ENCODE results near the gene STAB1.

The STAB1 gene

DNA sequence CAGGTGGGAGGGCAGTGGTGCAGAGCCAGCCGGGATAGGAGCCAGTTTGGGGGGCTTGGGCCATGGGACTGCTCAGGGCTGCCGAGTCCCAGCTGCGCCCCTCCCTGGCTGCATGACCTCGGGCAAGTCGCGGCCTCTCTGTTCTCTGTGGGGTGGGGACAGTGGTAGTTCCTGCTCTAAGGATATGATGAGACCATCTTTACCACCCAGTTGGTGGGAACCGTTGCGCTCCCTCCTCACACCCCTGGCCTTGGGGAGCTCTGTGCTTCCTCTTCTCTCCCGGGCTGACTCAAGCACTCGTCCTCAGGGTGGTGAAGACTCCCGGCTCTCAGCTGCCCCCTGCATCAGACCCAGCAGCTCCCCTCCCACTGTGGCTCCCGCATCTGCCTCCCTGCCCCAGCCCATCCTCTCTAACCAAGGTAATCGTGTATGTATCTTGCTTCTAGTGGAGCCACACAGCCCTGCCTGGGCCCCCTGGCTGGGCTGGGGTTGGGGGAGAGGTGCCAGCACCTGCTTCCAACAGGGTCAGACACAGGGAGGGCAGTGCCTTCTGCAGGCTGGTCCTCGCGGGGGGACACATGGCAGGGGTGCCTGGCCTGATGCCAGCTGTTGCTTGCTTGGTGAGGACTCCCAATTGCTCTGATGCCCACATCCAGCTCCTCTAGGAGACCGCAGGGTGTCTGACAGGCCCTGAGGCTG lies 15.1 kb upstream of the STAB1 start:
- H3K36me3 ChIP-seq (ENCODE audit: control insufficient read depth, insufficient read depth, low read length), result peaks cover 99% of the 10 kb centered on the region
- 95 to 97% methylated on average over 11 to 13 of the region's 16 CpGs for WGBS, 2 experiments (ENCODE audit: insufficient coverage in 2 of 2)
- no peak overlapping the region for H3K4me3 ChIP-seq (ENCODE audit: extremely low read depth, insufficient read depth, low read length, poor library complexity, severe bottlenecking)
- no peaks in the 10 kb centered on the region for H3K9me3 ChIP-seq (ENCODE audit: control insufficient read depth, low read length)
- H3K4me1 ChIP-seq (ENCODE audit: control insufficient read depth, insufficient read depth, low read length, poor library complexity, severe bottlenecking), result peaks cover 4% of the 10 kb centered on the region
- no peak overlapping the region for H3K27ac ChIP-seq (ENCODE audit: low read depth, low read length, severe bottlenecking)

DNA sequence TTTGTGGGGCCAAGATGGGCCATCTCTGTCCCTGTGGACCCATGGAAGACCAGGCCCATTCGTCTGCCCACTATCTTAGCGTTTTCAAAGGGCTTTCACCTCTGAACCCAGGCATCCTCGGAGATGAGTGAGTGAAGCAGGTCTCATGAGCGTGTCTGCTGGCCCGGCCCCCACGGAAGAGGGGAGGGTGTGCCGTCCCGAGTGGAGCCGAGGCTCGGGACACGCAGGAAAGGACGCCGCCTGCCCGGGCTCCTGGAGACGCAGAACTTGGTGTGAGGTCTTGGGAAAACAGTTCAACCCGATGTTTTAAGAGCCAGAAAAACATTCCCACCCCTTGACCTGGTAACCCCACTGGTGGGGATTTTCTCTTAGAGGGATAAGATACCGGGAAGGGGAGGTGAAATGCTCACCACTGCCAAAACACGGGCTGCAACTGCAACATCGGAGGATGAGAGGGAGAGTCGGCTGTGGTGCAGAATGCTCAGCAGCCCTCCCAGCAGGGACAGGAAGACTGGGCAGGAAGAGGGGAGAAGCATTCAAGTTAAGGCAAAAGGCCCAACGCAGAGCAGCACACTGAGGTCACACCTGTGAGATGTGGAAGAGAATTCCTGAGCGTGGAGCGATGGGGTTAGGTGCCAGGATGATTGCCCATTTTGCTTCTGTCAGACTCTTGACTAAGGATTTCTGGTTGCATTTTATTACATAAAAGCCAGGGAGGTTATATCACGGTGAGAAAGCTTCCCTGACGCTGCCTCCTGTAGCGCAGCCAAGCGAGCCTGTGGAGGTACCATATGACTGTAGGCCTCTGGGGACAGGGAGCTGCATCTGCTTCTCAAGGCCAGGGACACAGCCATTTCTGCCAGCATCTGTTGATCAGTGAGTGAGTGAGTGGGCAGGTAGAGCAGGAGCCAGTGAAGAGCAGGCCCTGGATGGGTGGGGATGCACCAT lies 14.1 kb upstream of the STAB1 start:
- H3K36me3 ChIP-seq (ENCODE audit: control insufficient read depth, insufficient read depth, low read length), result peaks cover 99% of the 10 kb centered on the region
- WGBS, 2 experiments (ENCODE audit: insufficient coverage in 2 of 2), result 96 to 97% methylated on average over 20 of the region's 27 CpGs
- no peaks in the 10 kb centered on the region for H3K9me3 ChIP-seq (ENCODE audit: control insufficient read depth, low read length)
- H3K4me1 ChIP-seq (ENCODE audit: control insufficient read depth, insufficient read depth, low read length, poor library complexity, severe bottlenecking), result peaks cover 4% of the 10 kb centered on the region
- no peak overlapping the region for H3K4me3 ChIP-seq (ENCODE audit: extremely low read depth, insufficient read depth, low read length, poor library complexity, severe bottlenecking)
- H3K27ac ChIP-seq (ENCODE audit: low read depth, low read length, severe bottlenecking), result no peak overlapping the region

DNA sequence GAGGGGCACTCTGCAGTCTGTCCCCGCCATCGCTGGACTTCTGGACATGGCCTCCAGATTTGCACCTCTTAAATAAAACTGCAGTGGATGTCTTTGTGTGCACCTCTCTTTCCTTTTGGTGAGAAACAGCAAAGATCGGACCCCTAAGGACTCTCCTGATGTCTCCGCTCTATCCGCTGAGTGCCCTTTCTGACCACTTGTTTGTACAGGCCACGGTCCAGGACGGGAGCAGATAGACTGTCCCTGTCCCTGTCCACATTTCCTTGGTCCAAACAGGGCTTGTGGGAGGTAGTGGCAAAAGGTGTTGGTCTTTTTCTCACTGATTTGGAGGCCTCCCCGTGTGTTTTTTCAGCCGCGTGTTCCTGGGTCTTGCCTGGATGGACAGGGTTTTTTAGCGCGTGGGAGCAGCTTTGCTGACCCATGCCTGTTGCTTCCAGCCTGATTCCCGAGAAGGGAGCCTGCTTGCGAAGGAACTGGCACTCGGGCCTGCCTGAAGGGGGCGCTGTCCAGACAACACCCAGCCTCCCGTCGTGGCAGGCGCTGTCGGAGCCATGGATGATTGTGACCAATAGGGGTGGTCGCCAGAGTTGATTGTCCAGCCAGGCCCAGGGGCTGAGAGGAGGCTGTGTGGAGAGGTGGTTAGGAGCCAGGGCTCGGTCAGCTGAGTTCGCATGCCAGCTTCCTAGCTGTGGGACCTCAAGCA lies 13.2 kb upstream of the STAB1 start:
- H3K4me3 ChIP-seq (ENCODE audit: extremely low read depth, insufficient read depth, low read length, poor library complexity, severe bottlenecking), result no peak overlapping the region
- H3K36me3 ChIP-seq (ENCODE audit: control insufficient read depth, insufficient read depth, low read length), result peaks cover 99% of the 10 kb centered on the region
- WGBS, 2 experiments (ENCODE audit: insufficient coverage in 2 of 2), result 91 to 94% methylated on average over 15 to 22 of the region's 23 CpGs
- H3K27ac ChIP-seq (ENCODE audit: low read depth, low read length, severe bottlenecking), result no peak overlapping the region
- peaks cover 4% of the 10 kb centered on the region for H3K4me1 ChIP-seq (ENCODE audit: control insufficient read depth, insufficient read depth, low read length, poor library complexity, severe bottlenecking)
- H3K9me3 ChIP-seq (ENCODE audit: control insufficient read depth, low read length), result no peaks in the 10 kb centered on the region

DNA sequence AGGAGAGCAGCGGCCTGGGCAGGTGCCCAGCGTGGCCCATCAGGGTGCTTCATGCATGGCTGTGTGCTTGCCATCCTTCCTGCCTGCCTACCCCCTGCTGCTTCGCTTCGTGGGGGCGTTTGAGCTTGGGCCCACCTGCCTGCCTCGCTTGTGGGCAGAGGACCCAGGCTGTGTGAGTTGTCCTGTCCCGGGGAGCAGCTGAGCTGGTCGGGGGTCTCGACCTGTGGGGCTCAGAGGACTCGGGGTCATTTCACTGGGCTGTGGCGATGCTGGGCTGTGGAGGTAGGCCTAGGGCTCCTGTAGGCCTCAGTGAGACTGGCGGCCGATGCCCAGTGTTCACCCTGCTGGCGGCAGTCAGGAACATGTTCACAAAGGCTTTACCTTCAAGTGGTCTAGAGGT lies 12.1 kb upstream of the STAB1 start:
- Histone ChIP-seq H3K9me3 (ENCODE audit: control insufficient read depth, low read length) (no peaks in the 10 kb centered on the region), H3K4me1 (ENCODE audit: control insufficient read depth, insufficient read depth, low read length, poor library complexity, severe bottlenecking) (peaks cover 4% of the 10 kb centered on the region), H3K27ac (ENCODE audit: low read depth, low read length, severe bottlenecking) (peak overlapping the region; percentile 23), H3K36me3 (ENCODE audit: control insufficient read depth, insufficient read depth, low read length) (peaks cover 98% of the 10 kb centered on the region), H3K4me3 (ENCODE audit: extremely low read depth, insufficient read depth, low read length, poor library complexity, severe bottlenecking) (no peak overlapping the region)
- 89 to 90% methylated on average over 13 to 14 of the region's 14 CpGs for WGBS, 2 experiments (ENCODE audit: insufficient coverage in 2 of 2)

DNA sequence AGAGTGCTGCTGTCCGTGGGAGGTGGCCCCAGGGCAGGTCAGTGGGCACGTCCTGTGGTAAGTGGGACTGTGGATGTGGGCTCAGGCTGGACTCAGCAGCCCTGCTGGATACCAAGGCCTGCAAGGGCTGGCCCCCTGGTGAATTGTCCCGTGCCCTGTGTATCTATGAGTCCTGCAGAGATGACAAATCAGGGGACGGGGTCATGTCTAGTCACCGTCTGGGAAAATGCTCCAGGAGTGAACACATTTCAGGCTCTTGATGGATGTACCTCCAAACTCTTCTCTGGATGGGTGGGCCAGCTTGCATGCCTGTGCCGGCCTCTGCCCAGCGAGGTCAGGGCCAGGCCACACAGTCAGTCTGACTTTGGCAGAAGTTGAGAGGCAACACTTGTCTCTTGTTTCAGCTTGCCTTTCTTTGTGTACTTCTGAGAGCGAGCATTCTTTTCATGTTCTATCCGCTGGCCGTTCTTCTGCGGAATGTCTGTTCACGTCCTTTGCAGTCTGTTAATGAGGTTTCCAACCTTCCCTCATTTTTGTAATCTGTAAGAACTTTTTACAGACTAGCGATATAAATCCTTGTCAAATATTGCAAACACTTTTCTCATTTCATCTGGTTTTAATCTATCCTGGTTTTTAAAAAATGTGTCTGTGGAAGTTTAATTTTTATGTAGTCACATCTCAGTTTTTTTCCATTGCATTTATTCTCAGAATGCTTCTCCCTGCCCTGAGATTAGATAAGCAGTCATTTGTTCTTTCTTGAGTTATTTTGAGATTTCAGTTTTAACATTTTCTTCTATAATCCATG lies 11.4 kb upstream of the STAB1 start:
- Histone ChIP-seq H3K4me1 (ENCODE audit: control insufficient read depth, insufficient read depth, low read length, poor library complexity, severe bottlenecking) (peaks cover 4% of the 10 kb centered on the region), H3K27ac (ENCODE audit: low read depth, low read length, severe bottlenecking) (peak overlapping the region; percentile 23), H3K9me3 (ENCODE audit: control insufficient read depth, low read length) (no peaks in the 10 kb centered on the region), H3K36me3 (ENCODE audit: control insufficient read depth, insufficient read depth, low read length) (peaks cover 98% of the 10 kb centered on the region), H3K4me3 (ENCODE audit: extremely low read depth, insufficient read depth, low read length, poor library complexity, severe bottlenecking) (no peak overlapping the region)
- WGBS, 2 experiments (ENCODE audit: insufficient coverage in 2 of 2), result 95 to 96% methylated on average over 12 of the region's 13 CpGs

DNA sequence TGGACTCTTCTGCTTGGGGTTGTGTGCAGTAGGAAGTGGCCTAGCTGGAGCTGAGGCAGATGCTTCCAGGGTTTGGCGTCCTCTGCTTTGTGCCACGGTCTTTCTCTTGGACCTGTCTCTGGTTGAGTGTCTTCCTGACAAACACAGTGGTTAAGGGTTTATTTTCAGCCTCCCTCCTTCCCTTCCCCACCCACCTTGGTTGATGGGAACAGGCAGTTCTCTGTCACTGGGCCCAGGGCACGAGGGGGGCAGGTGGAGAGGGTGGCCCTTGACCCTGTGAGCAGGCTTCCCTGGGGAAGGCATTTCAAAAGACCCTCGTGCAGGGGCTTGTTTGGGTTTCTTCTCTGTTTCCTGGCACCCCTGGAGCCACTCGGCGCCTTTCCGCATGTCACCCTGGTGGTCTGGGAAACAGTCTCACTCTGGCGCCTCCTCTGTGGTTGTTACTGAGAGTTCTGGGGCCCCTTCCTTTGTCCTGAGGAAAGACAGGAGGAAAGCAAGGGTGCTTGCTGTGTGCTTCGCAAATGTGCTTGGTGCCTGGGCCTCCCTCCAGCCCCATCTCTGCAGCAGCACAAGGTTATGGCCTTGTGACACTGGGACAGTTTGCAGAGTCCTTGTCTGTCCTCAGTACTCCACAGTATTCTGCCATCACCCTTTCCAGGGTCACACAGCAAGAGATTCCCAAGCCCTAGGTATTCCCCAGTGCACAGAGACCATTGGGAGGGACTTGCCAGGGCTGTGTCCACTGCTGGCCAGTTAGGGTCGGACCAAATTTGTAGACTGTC lies 10.3 kb upstream of the STAB1 start:
- peaks cover 6% of the 10 kb centered on the region for H3K4me1 ChIP-seq (ENCODE audit: control insufficient read depth, insufficient read depth, low read length, poor library complexity, severe bottlenecking)
- 94 to 95% methylated on average over 8 to 9 of the region's 10 CpGs for WGBS, 2 experiments (ENCODE audit: insufficient coverage in 2 of 2)
- peaks cover 98% of the 10 kb centered on the region for H3K36me3 ChIP-seq (ENCODE audit: control insufficient read depth, insufficient read depth, low read length)

DNA sequence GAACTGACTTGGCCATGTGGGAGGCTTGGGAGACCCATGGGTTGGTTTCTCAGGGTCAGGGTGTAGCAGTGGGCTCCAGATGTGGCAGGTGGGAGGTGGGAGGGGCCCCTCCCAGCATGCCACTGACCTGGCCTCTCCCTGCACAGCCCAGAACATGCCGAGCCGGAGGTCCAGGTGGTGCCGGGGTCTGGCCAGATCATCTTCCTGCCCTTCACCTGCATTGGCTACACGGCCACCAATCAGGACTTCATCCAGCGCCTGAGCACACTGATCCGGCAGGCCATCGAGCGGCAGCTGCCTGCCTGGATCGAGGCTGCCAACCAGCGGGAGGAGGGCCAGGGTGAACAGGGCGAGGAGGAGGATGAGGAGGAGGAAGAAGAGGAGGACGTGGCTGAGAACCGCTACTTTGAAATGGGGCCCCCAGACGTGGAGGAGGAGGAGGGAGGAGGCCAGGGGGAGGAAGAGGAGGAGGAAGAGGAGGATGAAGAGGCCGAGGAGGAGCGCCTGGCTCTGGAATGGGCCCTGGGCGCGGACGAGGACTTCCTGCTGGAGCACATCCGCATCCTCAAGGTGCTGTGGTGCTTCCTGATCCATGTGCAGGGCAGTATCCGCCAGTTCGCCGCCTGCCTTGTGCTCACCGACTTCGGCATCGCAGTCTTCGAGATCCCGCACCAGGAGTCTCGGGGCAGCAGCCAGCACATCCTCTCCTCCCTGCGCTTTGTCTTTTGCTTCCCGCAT lies 7.9 kb upstream of the STAB1 start:
- peaks cover 94% of the 10 kb centered on the region for H3K36me3 ChIP-seq (ENCODE audit: control insufficient read depth, insufficient read depth, low read length)
- H3K27ac ChIP-seq (ENCODE audit: low read depth, low read length, severe bottlenecking), result no peak overlapping the region
- WGBS, 2 experiments (ENCODE audit: insufficient coverage in 2 of 2), result 96% methylated on average over 28 to 31 of the region's 31 CpGs
- H3K4me1 ChIP-seq (ENCODE audit: control insufficient read depth, insufficient read depth, low read length, poor library complexity, severe bottlenecking), result peaks cover 22% of the 10 kb centered on the region
- no peak overlapping the region for H3K4me3 ChIP-seq (ENCODE audit: extremely low read depth, insufficient read depth, low read length, poor library complexity, severe bottlenecking)
- H3K9me3 ChIP-seq (ENCODE audit: control insufficient read depth, low read length), result no peaks in the 10 kb centered on the region

More for the DNA sequence above, 10.3 kb upstream of the STAB1 start:
- no peak overlapping the region for H3K4me3 ChIP-seq (ENCODE audit: extremely low read depth, insufficient read depth, low read length, poor library complexity, severe bottlenecking)
- no peak overlapping the region for H3K27ac ChIP-seq (ENCODE audit: low read depth, low read length, severe bottlenecking)
- no peaks in the 10 kb centered on the region for H3K9me3 ChIP-seq (ENCODE audit: control insufficient read depth, low read length)

DNA sequence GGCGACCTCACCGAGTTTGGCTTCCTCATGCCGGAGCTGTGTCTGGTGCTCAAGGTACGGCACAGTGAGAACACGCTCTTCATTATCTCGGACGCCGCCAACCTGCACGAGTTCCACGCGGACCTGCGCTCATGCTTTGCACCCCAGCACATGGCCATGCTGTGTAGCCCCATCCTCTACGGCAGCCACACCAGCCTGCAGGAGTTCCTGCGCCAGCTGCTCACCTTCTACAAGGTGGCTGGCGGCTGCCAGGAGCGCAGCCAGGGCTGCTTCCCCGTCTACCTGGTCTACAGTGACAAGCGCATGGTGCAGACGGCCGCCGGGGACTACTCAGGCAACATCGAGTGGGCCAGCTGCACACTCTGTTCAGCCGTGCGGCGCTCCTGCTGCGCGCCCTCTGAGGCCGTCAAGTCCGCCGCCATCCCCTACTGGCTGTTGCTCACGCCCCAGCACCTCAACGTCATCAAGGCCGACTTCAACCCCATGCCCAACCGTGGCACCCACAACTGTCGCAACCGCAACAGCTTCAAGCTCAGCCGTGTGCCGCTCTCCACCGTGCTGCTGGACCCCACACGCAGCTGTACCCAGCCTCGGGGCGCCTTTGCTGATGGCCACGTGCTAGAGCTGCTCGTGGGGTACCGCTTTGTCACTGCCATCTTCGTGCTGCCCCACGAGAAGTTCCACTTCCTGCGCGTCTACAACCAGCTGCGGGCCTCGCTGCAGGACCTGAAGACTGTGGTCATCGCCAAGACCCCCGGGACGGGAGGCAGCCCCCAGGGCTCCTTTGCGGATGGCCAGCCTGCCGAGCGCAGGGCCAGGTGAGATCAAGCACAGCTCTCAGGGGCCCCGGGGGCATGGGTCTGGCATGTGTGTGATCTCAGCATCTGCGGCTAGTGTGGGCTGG lies 7.1 kb upstream of the STAB1 start:
- H3K36me3 ChIP-seq (ENCODE audit: control insufficient read depth, insufficient read depth, low read length), result peaks cover 94% of the 10 kb centered on the region
- 95 to 97% methylated on average over 53 to 56 of the region's 59 CpGs for WGBS, 2 experiments (ENCODE audit: insufficient coverage in 2 of 2)
- no peak overlapping the region for H3K27ac ChIP-seq (ENCODE audit: low read depth, low read length, severe bottlenecking)
- no peaks in the 10 kb centered on the region for H3K9me3 ChIP-seq (ENCODE audit: control insufficient read depth, low read length)
- peaks cover 22% of the 10 kb centered on the region for H3K4me1 ChIP-seq (ENCODE audit: control insufficient read depth, insufficient read depth, low read length, poor library complexity, severe bottlenecking)
- no peak overlapping the region for H3K4me3 ChIP-seq (ENCODE audit: extremely low read depth, insufficient read depth, low read length, poor library complexity, severe bottlenecking)

Measured in mesodermal cell (in vitro differentiated cells).